ENCODE results near the gene NBEAL2.

The NBEAL2 gene

GRCh38 chr3:47000922-47001730 is 21.7 kb downstream of the NBEAL2 start:
- no peak overlapping the region for H3K4me3 ChIP-seq (ENCODE audit: low read depth, low read length)
- TF ChIP-seq, protein P1, sequence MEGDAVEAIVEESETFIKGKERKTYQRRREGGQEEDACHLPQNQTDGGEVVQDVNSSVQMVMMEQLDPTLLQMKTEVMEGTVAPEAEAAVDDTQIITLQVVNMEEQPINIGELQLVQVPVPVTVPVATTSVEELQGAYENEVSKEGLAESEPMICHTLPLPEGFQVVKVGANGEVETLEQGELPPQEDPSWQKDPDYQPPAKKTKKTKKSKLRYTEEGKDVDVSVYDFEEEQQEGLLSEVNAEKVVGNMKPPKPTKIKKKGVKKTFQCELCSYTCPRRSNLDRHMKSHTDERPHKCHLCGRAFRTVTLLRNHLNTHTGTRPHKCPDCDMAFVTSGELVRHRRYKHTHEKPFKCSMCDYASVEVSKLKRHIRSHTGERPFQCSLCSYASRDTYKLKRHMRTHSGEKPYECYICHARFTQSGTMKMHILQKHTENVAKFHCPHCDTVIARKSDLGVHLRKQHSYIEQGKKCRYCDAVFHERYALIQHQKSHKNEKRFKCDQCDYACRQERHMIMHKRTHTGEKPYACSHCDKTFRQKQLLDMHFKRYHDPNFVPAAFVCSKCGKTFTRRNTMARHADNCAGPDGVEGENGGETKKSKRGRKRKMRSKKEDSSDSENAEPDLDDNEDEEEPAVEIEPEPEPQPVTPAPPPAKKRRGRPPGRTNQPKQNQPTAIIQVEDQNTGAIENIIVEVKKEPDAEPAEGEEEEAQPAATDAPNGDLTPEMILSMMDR (IDR thresholded peaks at IDR 0.05; ENCODE audit: control insufficient read depth, extremely low read depth, insufficient read depth) = no peak
- DNase-seq (ENCODE audit: low read depth) = no peak

DNA sequence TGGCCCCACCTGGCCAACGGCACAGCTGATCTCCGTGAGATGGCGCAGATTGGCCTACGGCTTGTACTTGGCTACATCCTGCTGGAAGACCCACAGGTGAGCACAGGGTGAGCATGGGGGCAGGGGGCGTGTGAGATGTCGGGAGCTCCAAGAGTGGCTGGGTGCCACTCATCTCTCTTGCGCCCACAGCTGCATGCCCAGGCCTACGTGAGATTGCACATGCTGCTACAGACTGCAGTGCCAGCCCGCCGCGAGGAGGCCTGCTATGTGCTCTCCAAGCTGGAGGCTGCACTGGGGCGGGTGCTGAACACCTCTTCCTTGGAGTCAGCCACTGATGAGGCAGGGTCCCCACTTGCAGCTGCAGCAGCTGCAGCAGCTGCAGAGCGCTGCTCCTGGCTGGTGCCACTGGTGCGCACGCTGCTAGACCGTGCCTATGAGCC is 22.3 kb downstream of the NBEAL2 start:
- TF ChIP-seq, protein P1 (IDR thresholded peaks at IDR 0.05; ENCODE audit: control insufficient read depth, extremely low read depth, insufficient read depth) = no peak
- DNase-seq (ENCODE audit: low read depth) = no peak
- no peak overlapping the region for H3K4me3 ChIP-seq (ENCODE audit: low read depth, low read length)

- no peak overlapping the region for H3K4me3 ChIP-seq (ENCODE audit: low read depth, low read length)
- TF ChIP-seq, protein P1 (IDR thresholded peaks at IDR 0.05; ENCODE audit: control insufficient read depth, extremely low read depth, insufficient read depth) = no peak
- DNase-seq (ENCODE audit: low read depth) = no peak
These were observed 22.9 kb downstream of the NBEAL2 start for GRCh38 chr3:47002171-47003055.

DNA sequence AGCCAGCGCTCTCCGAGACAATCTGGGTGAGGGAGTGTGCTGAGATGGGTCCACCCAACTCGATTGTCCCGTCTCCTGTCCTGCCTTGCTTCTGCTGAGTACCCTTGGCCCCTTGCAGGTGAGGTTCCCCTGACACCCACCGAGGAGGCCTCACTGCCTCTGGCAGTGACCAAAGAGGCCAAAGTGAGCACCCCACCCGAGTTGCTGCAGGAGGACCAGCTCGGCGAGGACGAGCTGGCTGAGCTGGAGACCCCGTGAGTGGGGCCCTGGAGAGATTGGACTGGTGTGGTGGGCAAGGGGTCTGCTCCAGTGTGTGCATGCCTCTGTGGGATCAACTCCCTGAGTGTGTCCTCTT is 23.6 kb downstream of the NBEAL2 start:
- TF ChIP-seq, protein P1 (IDR thresholded peaks at IDR 0.05; ENCODE audit: control insufficient read depth, extremely low read depth, insufficient read depth) = no peak
- no peak for DNase-seq (ENCODE audit: low read depth)
- no peak overlapping the region for H3K4me3 ChIP-seq (ENCODE audit: low read depth, low read length)

GRCh38 chr3:47003461-47004368 is 24.2 kb downstream of the NBEAL2 start:
- no peak overlapping the region for H3K4me3 ChIP-seq (ENCODE audit: low read depth, low read length)
- TF ChIP-seq, protein P1 (IDR thresholded peaks at IDR 0.05; ENCODE audit: control insufficient read depth, extremely low read depth, insufficient read depth) = no peak
- no peak for DNase-seq (ENCODE audit: low read depth)

All from LNCaP clone FGC (cell line).